KOPT-K1 (cell line): ENCODE data around the gene S100A9.

ENCODE experiments used
- H3K27ac ChIP-seq: fragments of 200-600 bp; sonication (generic); 2 replicates; pipeline ENCODE4 v1.5.1; 2016; ENCODE audit warnings: antibody characterized with exemption, mild to moderate bottlenecking, low read depth, low read length; ENCODE audit not compliant: poor library complexity, severe bottlenecking
- H3K36me3 ChIP-seq: fragments of 200-600 bp; sonication (generic); 2 replicates; pipeline ENCODE4 v1.5.1; 2017; ENCODE audit warnings: antibody characterized with exemption, mild to moderate bottlenecking, low read length, moderate library complexity; ENCODE audit not compliant: insufficient read depth
- H3K9me3 ChIP-seq: fragments of 200-600 bp; sonication (generic); 2 replicates; pipeline ENCODE4 v1.5.1; 2017; ENCODE audit warnings: antibody characterized with exemption, low read length, mild to moderate bottlenecking; ENCODE audit not compliant: insufficient read depth, poor library complexity, severe bottlenecking

S100A9 gene

GRCh38 chr1:153350321-153350957 lies 7.2 kb upstream of the S100A9 start:
- no peaks in the 10 kb centered on the region for H3K9me3 ChIP-seq
- H3K36me3 ChIP-seq = no peaks in the 10 kb centered on the region
- H3K27ac ChIP-seq = no peak overlapping the region

- Histone ChIP-seq H3K9me3 (no peaks in the 10 kb centered on the region), H3K36me3 (no peaks in the 10 kb centered on the region), H3K27ac (no peak overlapping the region)
Measured at GRCh38 chr1:153352523-153352922, 5.1 kb upstream of the S100A9 start.

DNA sequence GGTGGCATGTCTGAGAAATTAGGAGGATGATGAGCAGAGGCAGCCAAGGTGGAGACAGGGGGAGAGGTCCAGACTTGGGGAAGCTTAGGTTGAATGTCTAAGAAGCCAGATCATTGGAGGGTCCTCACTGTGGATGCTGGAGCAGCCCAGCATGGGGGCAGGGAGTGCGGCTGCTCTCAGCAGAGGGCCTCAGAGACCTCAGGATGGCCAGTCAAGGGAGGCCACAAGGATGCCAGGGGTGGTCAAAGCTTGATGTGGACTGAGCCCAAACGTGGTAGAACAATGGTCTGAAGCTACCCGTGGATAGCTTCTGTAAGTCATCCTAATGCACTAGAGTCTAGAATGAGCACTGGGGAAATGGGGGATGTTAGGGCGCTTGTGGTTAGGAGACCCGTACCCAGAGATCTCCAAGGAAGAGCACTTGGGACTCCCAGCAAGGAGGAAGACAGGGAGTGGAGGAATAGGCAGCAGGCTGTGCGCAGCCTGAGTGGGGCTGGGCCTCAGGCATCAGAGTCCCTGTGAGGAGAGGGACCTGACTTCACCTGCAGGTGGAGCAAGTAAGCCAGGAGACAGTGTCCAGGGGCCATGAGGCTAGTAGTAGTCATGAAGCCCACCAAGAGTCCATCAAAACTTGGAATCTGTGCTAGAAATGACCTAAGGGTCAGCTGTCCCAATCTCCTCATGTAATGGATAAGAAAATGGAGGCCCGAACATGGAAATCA lies 4.3 kb upstream of the S100A9 start:
- Histone ChIP-seq H3K36me3 (no peaks in the 10 kb centered on the region), H3K27ac (no peak overlapping the region)

DNA sequence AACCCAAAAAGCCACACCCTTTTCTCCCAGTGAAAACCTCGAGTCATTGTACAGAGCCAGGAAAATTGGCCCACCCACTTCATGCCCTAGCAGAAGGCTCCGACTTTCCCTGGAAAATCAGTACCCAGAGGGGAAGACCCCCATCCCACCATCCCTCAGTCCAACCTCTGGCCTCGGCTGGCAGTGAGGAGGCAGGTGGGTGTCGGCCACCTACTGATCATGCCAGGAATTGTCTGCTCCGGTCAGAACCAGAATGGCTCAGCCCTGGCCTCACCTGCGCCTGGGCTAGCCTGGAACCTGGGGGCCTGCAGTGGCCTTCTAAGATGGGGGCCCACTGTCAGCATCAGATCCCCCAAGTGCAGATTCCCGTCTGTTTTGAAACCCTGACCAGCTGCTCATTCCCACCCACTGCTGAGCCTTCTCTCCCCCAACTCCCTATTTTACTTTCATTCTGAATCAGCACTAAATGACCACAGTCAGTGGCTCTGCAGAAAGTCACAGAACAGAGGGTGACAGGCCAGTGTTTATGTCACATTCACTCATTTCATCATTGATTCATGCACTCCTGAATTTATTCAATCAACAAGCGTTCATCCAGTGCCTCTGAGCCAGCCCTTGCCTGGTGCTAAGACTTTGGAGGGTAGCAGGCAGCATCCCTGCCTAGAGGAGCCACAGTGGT lies 3.0 kb upstream of the S100A9 start:
- no peaks in the 10 kb centered on the region for H3K9me3 ChIP-seq
- H3K27ac ChIP-seq = no peak overlapping the region
- no peaks in the 10 kb centered on the region for H3K36me3 ChIP-seq

More for the DNA sequence above, 4.3 kb upstream of the S100A9 start:
- no peaks in the 10 kb centered on the region for H3K9me3 ChIP-seq

DNA sequence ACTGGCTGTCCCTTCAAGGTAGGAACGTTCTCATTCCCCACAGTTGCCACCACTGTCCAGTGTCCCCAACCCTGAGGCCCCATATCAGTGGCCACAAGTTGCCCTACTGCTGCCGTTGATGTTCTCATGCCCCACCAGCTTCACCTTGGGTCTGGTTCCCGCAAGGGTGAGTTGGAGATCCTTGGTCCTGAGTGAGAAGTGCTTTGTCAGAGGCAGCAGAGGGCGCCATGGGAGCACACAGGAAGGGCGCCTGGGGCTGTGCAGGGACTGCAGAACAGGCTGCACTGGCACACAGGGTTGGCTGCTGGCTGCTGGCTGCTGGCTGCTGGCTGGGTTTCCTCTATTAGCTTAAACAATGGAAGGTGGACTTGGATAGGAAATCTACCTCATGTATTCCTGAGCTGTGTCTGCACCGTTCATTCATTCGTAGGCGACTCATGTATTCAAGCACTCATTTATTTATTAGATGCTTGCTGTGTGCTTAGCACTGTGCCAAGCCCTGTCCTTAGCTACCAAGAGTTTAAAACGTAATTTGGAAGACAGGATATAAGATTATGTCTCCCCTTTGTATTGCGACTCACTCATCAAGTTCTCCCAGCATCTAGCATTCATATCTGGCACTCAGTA lies 2.1 kb upstream of the S100A9 start:
- Histone ChIP-seq H3K9me3 (no peaks in the 10 kb centered on the region), H3K27ac (no peak overlapping the region), H3K36me3 (no peaks in the 10 kb centered on the region)

- Histone ChIP-seq H3K27ac (no peak overlapping the region), H3K36me3 (no peaks in the 10 kb centered on the region), H3K9me3 (no peaks in the 10 kb centered on the region)
Measured at GRCh38 chr1:153356392-153357075, 1.1 kb upstream of the S100A9 start.

DNA sequence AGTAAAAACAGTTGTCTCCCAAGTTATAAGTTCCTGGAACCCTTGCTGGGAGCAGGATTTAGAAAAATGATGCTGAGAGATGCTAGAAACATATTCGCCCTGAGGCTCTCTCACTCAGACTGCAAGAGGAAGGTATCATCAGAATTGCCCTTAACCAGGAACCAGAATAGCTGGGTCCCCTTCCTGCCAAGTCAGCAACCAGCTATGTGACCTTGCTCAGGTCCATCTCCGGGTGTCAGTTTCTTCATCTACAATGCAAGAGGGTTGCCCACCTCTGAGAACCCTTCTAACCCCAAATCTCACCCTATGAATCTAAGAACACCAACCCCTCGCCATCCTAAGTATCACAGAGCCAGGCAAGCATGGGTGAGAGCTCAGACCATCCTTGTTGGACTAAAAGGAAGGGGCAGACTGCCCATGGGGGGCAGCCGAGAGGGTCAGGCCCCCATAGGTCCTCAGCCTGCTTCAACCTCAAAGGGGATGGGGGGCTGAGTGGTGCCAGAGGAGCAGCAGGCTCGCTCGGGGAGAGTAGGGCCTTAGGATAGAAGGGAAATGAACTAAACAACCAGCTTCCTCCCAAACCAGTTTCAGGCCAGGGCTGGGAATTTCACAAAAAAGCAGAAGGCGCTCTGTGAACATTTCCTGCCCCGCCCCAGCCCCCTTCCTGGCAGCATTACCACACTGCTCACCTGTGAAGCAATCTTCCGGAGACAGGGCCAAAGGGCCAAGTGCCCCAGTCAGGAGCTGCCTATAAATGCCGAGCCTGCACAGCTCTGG lies 390 bp upstream of the S100A9 start:
- no peak overlapping the region for H3K27ac ChIP-seq

DNA sequence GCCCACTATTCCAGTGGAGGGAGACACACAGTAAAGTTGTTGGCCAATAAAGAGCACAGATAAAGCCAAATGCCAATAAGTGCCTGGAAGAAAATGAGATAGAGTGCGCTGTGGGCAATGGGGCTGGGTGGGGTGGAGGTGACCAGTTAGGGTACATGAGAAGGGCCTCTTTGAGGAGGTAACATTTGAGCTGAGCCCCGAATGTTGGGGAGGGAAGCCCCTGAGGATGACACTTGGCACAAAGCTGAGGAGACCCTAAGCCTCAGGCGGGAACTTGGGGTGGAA lies 979 bp downstream of the S100A9 start:
- Histone ChIP-seq H3K9me3 (no peaks in the 10 kb centered on the region), H3K27ac (no peak overlapping the region), H3K36me3 (no peaks in the 10 kb centered on the region)

More for the DNA sequence above, 390 bp upstream of the S100A9 start:
- Histone ChIP-seq H3K36me3 (no peaks in the 10 kb centered on the region), H3K9me3 (no peaks in the 10 kb centered on the region)

DNA sequence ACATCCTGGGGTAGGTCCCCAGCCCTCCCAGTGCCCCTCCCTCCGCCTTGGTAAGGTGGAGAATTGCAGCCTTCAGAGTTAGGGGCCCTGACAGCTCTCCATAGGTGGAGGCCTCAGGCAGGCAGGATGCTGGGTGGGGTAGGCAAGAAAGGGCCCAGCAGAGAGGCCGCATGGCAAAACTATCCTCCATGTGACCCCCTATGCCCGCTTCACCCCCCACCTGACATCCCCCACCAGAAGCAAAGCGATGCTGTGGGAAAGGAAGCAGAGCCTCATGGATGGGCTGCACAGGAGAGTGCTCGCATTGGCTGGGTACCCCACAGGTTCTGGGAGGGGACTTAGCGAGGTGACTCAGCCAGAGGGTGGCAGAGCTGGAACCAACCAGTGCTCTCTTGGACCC lies 1.6 kb downstream of the S100A9 start:
- H3K27ac ChIP-seq = no peak overlapping the region
- no peaks in the 10 kb centered on the region for H3K36me3 ChIP-seq
- no peaks in the 10 kb centered on the region for H3K9me3 ChIP-seq

GRCh38 chr1:153360190-153360589 lies 2.5 kb downstream of the S100A9 start:
- Histone ChIP-seq H3K27ac (no peak overlapping the region), H3K36me3 (no peaks in the 10 kb centered on the region), H3K9me3 (no peaks in the 10 kb centered on the region)

GRCh38 chr1:153360592-153361479 lies 3.2 kb downstream of the S100A9 start:
- Histone ChIP-seq H3K27ac (no peak overlapping the region), H3K36me3 (no peaks in the 10 kb centered on the region), H3K9me3 (no peaks in the 10 kb centered on the region)

DNA sequence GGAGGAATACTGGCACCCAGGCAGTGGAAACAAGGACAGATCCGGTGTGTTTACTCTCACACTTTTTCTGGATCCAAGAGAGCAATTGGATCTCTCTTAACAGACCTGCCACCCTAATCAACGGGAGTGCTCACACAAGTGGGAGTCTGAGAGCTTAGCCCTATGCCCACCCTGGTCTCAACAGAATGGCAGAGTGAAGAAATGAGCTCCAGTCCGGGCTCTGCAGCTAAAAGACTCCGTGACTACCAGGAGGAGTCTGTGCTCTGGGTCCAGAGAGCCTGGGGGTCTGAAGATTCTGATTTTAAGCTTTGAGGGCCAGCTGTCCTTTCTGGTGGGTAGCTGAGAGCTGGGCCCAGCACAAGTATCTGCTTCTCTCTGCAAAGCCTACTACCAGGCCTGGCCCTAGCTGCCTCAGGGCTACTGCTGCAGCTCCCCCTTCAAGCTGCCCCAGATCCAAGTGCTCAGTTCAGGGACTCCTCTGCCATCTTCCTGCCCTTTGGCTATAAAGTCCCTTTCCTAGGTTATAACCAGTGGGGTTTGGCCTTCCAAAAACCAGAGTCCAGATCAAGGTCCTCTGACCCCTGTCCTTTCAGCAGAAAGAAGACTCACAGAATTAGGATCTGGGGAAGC lies 3.9 kb downstream of the S100A9 start:
- Histone ChIP-seq H3K27ac (no peak overlapping the region), H3K36me3 (no peaks in the 10 kb centered on the region), H3K9me3 (no peaks in the 10 kb centered on the region)

DNA sequence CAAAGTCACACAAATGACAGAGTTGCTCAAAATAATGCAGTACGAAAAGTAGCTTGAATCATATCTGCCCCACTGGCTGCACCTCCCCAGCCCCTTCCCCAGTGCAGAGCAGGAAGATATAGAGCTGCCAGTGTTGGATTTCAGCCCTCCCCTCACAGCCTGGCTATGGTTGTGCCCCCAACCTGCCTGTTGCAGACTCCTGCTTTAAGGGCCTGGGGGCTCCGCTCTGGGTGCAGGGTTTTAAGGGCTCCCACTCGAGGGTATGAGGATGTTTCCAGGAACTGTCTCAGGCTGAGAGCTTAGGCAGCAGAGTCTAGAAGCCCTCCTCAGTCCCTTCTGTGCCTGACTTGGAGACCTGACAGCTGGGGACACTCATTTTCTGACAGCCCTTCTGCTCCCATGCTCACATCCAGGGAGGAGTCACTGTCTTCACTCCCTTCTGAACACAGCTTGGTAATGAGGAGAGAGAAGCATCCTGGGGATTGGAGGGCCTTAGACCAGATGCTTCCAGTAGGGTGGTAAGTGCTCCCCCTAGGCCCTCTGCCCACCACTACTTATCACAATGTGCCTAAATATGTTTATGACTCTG lies 4.6 kb downstream of the S100A9 start:
- H3K9me3 ChIP-seq = no peaks in the 10 kb centered on the region
- no peaks in the 10 kb centered on the region for H3K36me3 ChIP-seq
- no peak overlapping the region for H3K27ac ChIP-seq
